HL-60/S4 treated with phorbol 12-myristate 13-acetate at 8.2 ng/mL for 4 days and 3 days (cell line): ENCODE data around the gene CLMN.

Source experiments
- in situ Hi-C: fragments of 300-500 bp; cut with MboI; formaldehyde crosslinking; loops from 2 replicates; pipeline ENCODE4 v1.15.0; 2022; ENCODE audit warnings: low sequenced_read_pairs

The CLMN gene

GRCh38 chr14:95304342-95304741 lies 15.4 kb downstream of the CLMN start:
- in situ Hi-C loops: no loop called here

GRCh38 chr14:95303552-95303951 lies 16.2 kb downstream of the CLMN start:
- in situ Hi-C loops: no loop called here

DNA sequence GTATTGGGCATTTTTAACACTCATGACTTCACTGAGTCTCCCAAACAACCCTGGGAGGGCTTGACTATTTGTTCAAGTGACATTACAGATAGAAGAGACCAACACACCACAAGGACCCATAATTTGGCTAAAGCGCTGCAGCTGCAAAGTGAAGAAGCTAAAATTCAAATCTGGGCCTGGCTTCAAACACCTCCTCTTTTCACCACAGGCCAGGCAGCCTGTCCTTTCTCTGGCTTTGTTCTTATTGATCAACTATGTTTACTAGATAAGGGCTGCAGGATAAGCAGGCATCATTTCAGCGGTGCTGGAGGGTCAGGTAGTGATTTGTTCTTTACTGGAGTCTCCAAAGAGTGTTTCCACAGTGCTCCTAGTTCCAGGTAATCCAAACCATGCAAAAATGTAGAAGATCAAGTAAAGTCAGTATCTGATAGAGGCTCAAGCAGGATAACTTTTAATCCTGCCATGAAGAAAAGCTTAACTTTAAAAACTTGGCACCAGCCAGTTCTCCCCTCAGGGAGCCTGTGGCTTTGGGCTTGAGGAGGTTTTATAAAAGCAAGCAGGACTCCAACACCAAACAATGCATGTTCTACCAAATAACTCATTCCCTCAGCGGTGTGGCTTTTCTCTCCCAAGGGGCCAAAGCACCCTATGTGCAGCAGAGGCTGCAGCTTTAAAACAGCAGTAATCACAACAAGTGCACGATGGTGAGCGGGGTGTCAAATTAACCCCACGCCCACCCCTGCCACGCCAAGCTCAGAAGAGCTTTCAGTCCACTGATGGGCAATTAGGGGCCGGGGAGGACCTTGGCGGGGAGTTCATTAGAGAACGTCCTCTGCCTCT lies 16.8 kb downstream of the CLMN start:
- in situ Hi-C loops: no loop called here

- in situ Hi-C loops: no loop called here
Measured at GRCh38 chr14:95301527-95302187, 18.1 kb downstream of the CLMN start.

DNA sequence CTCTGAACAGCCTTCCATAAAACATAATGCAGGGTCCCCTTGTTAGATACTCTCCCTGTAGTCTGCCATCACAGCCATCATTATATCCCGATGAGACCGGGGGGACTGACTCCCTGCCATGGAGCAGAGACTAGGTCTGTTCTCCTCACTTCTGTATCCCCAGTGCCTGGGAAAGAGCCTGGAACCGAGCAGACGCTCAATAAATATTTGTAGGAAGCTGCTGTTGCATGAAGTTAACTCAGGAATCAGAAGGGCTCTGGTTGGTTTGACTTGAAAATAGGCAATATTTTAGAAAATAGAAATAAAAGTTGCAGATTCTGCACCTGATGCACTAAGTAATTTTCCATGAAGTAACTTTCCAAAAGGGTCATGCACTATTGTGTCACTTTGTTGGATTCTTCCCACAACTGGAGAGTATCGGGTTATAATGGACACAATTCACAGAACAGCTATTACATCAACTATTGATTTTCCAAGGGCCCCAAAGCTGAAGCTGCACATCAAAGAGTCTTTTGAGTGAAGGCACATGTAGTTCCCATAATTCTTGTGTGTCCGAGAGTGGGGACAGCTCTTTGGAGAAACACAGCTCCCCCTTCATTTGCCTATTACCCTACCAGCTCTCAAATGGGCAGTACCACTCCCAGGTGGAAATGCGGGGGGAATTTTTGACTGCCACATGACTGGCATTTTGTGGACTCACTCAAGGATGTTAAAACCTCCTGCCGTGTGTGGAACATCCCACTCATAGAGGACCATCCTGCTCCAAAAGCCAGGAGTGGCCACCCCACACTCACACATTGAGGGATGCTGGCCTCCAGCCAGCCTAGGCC lies 18.8 kb downstream of the CLMN start:
- in situ Hi-C loops: no loop called here

DNA sequence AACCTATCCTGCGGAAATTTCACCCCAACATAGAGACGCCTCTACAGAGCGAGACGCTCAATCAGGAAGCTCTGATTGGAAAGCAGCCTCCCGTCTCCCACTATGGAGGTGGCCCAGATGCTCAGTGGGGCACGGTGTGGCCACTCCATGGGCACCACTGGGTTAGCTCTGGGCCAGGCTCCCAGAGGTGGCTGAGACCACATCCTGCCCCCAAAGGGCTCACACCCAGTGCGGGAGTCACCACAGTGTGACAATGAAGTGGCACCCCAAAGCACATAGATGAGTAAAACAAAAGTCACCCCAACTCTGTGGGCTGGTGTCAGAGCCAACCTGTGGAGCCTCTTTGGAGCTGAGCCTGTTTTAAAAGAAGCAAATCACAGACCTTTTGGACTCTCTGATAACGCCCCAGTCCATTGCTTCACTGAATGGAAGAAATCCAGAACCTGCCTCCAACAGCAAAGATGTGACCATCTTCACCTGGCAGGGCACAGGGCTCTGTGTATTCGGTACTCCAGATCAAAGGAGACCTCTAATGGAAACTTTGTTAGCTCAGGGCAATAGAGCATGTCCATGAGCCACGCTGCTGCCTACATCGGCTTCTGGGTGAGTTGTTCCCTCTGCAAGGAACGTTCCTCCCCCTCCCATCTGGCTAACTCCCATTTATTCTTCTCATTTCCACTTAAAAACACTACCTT lies 19.6 kb downstream of the CLMN start:
- in situ Hi-C loops: no loop called here

GRCh38 chr14:95299271-95299670 lies 20.4 kb downstream of the CLMN start:
- in situ Hi-C loops: no loop called here

DNA sequence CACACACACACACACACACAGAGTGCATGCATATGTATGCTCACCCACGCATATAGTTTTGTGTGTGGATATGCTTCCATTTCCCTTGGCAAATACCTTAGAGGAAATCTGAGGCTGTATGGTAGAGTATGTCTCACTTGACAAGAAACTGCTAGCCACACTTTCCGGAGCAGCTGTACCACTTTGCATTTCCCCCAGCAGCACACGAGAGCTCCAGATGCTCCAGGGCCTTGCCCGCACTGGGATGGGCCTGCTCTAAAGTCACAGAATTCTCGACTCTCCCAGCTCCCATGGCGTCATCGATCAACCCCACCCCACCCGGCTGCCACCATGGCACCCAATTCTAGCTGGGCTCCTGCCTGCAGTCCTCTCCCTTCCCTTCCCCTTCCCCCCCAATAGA lies 21.9 kb downstream of the CLMN start:
- in situ Hi-C loops: no loop called here

DNA sequence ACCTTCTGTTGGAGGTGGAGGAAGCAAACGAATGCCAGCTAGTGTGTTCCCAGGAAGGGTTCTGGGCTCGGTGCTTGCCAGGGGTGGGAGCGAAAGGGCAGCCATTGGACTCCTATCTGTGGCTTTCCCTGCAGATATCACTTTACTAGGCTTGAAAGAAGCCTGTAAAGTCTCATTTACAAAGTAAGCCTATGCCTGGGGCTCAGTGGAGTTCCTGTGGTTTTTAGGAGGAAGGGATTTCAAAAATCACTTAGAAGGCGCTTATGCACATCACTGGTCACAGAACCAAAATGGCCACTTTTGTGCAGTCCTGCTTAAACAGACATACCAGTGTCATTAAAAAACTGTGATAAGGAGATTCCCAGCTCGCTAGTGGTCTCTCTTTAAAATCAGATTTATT lies 22.7 kb downstream of the CLMN start:
- in situ Hi-C loops: no loop called here

DNA sequence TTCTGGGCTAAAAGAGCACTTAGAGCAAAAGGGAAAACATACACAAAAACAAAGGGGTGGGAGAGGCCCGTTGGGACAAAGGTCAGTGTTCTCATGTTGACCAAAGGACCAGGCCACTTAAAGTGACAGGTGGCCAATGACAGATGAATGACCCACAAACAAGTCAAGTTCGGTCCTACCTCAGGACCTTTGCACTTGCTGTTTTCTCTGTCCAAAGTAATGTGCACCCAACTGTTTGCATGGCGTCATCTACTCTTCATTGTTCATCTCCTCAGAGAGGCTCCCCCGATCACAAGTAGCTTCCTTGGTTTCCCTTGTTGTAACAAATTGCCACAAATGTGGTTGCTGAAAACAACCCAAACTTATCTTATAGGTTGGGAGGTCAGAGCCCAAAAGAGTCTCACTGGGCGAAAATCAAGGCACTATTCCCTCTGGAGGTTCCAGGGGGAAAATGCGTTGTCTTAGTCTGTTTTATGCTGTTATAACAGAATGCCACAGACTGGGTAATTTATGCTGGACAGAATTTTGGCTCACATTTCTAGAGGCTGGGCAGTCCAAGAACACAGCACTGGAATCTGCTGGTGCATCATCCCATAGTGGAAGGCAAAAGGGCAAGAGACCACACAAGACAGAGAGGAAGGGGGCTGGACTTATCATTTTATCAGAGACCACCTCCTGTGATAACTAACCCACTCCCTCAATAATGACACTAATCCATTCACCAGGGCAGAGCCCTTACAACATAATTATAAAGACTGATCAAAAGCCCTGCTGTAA lies 23.9 kb downstream of the CLMN start:
- in situ Hi-C loops: no loop called here

GRCh38 chr14:95294834-95295599 lies 24.7 kb downstream of the CLMN start:
- in situ Hi-C loops: no loop called here

- in situ Hi-C loops: no loop called here
Measured at GRCh38 chr14:95294320-95294719, 25.4 kb downstream of the CLMN start.

GRCh38 chr14:95293449-95293848 lies 26.3 kb downstream of the CLMN start:
- in situ Hi-C loops: no loop called here

GRCh38 chr14:95292660-95293425 lies 26.9 kb downstream of the CLMN start:
- in situ Hi-C loops: no loop called here

DNA sequence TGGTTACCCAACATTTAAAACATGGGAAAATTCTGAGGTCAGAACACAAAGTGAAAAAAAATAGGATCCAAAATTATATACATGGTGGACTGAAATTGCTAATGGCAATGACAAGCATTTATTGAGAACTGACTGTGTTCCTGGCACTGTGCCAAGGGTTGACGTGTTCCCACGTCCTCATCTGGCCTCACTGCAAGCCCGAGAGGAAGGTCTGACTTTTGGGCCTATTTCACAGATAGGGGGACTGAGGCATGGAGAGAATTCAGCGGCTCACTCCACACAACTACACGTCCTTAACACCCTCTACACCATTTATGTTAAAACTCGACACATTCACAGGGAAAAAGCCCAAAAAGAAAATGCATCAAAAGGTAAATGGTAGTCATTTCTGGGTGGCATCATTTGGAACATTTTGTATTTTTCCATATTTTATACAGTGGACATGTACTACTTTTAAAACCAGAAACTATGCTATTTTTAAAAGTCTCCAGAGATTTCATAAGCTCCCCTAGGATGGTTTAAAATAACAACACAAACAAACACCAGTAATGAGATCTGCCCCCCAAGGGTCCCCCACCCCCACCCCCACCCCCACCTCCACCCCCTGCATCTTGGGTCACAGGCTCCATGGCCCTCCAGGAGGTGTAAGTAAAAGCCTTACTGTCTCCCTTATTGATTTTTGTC lies 27.7 kb downstream of the CLMN start:
- in situ Hi-C loops: no loop called here

DNA sequence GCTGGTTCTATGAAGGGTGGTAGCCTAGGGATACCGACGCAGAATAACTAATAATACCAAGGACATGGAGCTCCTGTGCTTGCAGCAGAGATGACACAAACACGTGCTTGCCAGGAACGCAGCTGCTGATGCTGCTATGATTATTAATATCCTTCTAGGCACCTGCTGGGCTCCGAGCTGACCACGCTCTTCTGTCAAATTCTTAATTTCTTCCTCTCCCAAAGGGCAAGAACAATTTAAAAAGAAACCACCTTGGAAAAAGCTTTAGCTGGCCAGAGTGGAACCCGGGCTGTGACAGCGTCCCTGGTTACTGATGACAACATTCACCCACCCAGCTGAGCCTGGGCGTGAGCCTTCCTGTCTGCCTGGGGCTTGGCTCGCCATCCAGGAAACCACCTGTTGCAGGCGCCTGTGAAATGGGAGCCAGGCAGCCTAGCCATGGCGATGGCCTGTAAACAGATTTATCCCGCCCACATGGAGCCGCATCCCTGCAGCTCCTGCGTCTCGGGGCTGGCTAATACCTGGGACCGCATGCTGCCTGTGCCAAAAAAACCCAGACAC lies 28.8 kb downstream of the CLMN start:
- in situ Hi-C loops: no loop called here

GRCh38 chr14:95290021-95290420 lies 29.7 kb downstream of the CLMN start:
- in situ Hi-C loops: no loop called here
